Calu3 (cell line): ENCODE data around the gene SPATA13. TPM values are rescaled to one million over a fixed set of nuclear protein-coding genes. Genes with fewer than 3 reads are reported as not detected.

Experiments used
- BruUV-seq: library from RNA; stranded (reverse); fragments of 400-500 nt; replicated peaks from 2 replicates; lab custom pipeline; 2021; lab: Mats Ljungman, UMichigan
- CTCF ChIA-PET: fragments of 300-600 bp; sonication (Branson Sonifier 250); formaldehyde crosslinking; loops from one replicate; lab custom pipeline; 2022; ENCODE audit warnings: antibody characterized with exemption; lab: Charles Lee
- DNase-seq: peaks from one replicate; pipeline ENCODE4 v3.0.0; 2022
- H3K27ac Mint-ChIP-seq: one replicate; pipeline ENCODE4 v1.8.0; 2022; ENCODE audit warnings: mixed read lengths; ENCODE audit not compliant: unreplicated experiment
- H3K27me3 Mint-ChIP-seq: one replicate; pipeline ENCODE4 v1.8.0; 2022; ENCODE audit warnings: mixed read lengths; ENCODE audit not compliant: unreplicated experiment
- H3K36me3 Mint-ChIP-seq: one replicate; pipeline ENCODE4 v1.8.0; 2022; ENCODE audit warnings: mild to moderate bottlenecking, moderate library complexity, mixed read lengths; ENCODE audit not compliant: insufficient read depth, unreplicated experiment
- H3K4me1 Mint-ChIP-seq: one replicate; pipeline ENCODE4 v1.8.0; 2022; ENCODE audit warnings: mild to moderate bottlenecking, low read depth, mixed read lengths; ENCODE audit not compliant: unreplicated experiment
- H3K4me3 Mint-ChIP-seq: one replicate; pipeline ENCODE4 v1.8.0; 2022; ENCODE audit warnings: mild to moderate bottlenecking, low read depth, moderate library complexity, mixed read lengths; ENCODE audit not compliant: unreplicated experiment
- H3K9me3 Mint-ChIP-seq: one replicate; pipeline ENCODE4 v1.8.0; 2022; ENCODE audit warnings: low read depth, mixed read lengths; ENCODE audit not compliant: unreplicated experiment
- intact Hi-C: fragments of 100-400 bp; cut with micrococcal nuclease; formaldehyde crosslinking; loops from one replicate; pipeline ENCODE4 v1.10.0; 2022; ENCODE audit not compliant: unreplicated experiment
- total RNA-seq: library from RNA; stranded (reverse); gene quantifications from 2 replicates; pipeline ENCODE4 v1.2.3, GENCODE V29; 2022
- TF ChIP-seq, protein P1 (sequence below): fragments of 200-600 bp; IDR thresholded peaks from one replicate; pipeline ENCODE4 v1.8.0; 2022; ENCODE audit warnings: antibody characterized with exemption; ENCODE audit not compliant: unreplicated experiment

Gene SPATA13
- total RNA-seq, 1 experiment from 2014 or later: 33.8 TPM

DNA sequence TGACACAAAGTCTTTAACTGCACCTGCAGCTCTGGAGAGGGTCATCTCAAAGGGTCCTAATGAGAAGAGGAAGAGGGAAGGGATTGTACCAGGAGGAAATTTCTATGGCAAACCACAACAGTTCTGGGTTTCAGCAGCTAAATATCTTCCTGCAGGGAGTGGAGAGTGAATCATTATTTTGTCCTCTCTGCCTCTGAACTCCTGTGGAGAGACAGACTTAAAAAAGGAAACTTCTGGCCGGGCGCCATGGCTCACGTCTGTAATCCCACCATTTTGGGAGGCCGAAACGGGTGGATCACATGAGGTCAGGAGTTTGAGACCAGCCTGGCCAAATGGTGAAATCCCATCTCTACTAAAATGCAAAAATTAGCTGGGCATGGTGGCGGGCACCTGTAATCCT, 132.0 kb downstream of the SPATA13 start:
- BruUV-seq: no TSS peak
- Mint-ChIP-seq H3K27ac (no peak overlapping the region), H3K4me3 (no peak overlapping the region), H3K27me3 (no peaks in the 10 kb centered on the region), H3K4me1 (no peaks in the 10 kb centered on the region), H3K9me3 (no peaks in the 10 kb centered on the region), H3K36me3 (peaks cover 25% of the 10 kb centered on the region)
- CTCF ChIA-PET: no interaction called here
- TF ChIP-seq, protein P1, sequence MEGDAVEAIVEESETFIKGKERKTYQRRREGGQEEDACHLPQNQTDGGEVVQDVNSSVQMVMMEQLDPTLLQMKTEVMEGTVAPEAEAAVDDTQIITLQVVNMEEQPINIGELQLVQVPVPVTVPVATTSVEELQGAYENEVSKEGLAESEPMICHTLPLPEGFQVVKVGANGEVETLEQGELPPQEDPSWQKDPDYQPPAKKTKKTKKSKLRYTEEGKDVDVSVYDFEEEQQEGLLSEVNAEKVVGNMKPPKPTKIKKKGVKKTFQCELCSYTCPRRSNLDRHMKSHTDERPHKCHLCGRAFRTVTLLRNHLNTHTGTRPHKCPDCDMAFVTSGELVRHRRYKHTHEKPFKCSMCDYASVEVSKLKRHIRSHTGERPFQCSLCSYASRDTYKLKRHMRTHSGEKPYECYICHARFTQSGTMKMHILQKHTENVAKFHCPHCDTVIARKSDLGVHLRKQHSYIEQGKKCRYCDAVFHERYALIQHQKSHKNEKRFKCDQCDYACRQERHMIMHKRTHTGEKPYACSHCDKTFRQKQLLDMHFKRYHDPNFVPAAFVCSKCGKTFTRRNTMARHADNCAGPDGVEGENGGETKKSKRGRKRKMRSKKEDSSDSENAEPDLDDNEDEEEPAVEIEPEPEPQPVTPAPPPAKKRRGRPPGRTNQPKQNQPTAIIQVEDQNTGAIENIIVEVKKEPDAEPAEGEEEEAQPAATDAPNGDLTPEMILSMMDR: no peak
- intact Hi-C loops: no loop called here
- DNase-seq: no peak

DNA sequence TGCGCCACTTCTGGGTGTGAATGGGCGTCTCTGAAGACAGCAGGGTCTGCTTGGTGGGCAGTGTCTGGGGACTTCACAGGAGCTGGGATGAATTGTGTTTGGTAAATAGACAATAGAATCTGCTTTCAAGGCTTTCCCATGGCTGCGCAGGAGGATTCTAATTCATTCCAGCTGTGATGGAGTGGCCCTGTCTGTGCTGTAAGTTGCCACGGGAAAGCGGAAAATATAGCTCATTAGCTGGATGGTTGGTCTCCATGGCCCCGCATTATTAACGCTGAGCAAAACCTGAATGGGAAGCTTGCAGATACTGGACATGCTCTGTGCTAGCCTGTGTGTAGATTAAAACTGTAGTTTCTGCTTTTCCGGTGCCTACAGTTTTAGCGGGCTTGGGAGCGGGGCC, 133.2 kb downstream of the SPATA13 start:
- Mint-ChIP-seq H3K27ac (no peak overlapping the region), H3K27me3 (no peaks in the 10 kb centered on the region), H3K4me3 (no peak overlapping the region), H3K36me3 (peaks cover 25% of the 10 kb centered on the region), H3K9me3 (no peaks in the 10 kb centered on the region), H3K4me1 (no peaks in the 10 kb centered on the region)
- intact Hi-C loops: no loop called here
- BruUV-seq: no TSS peak
- TF ChIP-seq, protein P1: no peak
- DNase-seq: no peak
- CTCF ChIA-PET: no interaction called here

DNA sequence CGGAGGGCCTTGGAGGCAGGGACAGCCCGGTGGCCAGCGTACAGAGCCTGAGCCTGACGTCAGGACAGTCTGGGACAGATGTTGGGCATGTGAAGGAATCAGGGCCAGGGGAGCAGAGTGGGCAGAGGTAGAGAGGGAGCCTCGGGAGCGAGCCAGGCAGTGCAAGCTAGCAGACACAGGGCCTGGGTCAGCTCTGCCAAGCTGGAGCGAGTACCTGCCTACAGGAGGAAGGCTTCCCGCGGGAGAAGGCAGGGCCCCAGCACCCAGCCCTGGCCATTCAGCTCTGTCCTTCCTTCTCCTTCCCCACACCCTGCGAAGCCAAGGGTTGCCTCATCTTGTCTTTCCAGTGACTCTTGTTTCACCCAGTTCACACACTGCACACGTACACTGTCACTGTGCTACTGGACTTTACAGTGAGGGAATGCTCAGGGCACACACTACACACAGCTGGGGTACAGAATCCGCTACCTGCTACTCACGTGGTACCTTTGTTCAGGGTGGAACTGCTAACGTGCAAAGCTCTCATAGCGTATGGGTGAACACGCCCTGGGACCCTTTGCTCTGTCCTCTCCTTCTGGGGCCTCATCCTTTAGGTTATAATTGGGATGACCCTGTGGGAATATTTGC, 139.1 kb downstream of the SPATA13 start:
- CTCF ChIA-PET: no interaction called here
- no peaks in the 10 kb centered on the region for H3K9me3 Mint-ChIP-seq
- H3K4me1 Mint-ChIP-seq: no peaks in the 10 kb centered on the region
- no peak overlapping the region for H3K27ac Mint-ChIP-seq
- TF ChIP-seq, protein P1: no peak
- peaks cover 16% of the 10 kb centered on the region for H3K36me3 Mint-ChIP-seq
- BruUV-seq: no TSS peak
- intact Hi-C loops: no loop called here
- H3K4me3 Mint-ChIP-seq: no peak overlapping the region
- no peaks in the 10 kb centered on the region for H3K27me3 Mint-ChIP-seq
- DNase-seq: no peak

DNA sequence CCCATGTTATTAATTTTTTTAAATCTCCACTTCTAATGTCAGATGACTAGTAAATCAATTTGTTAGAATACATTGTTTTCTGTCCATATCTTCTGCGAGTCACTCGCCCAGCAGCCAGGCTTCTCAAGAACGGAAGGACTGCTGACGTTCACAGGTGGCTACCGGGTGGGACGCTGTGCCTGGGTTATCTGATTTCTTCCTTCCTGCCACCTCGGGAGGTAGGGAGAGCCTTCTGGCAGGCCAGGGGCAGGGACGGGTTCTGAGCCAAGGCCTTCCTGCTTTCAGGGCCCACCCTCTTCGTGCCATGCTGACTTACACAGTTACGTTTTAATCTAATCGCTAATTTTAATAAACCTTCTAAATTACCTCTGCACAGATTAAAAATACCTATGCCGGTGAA, 140.9 kb downstream of the SPATA13 start:
- CTCF ChIA-PET: no interaction called here
- H3K36me3 Mint-ChIP-seq: peaks cover 15% of the 10 kb centered on the region
- no peaks in the 10 kb centered on the region for H3K27me3 Mint-ChIP-seq
- BruUV-seq: no TSS peak
- TF ChIP-seq, protein P1: no peak
- no peaks in the 10 kb centered on the region for H3K9me3 Mint-ChIP-seq
- H3K27ac Mint-ChIP-seq: no peak overlapping the region
- intact Hi-C loops: no loop called here
- no peak for DNase-seq
- H3K4me3 Mint-ChIP-seq: no peak overlapping the region
- H3K4me1 Mint-ChIP-seq: no peaks in the 10 kb centered on the region
